Measurements from ENCODE around the gene SQSTM1. TPM values are rescaled to one million over a fixed set of nuclear protein-coding genes. Genes with fewer than 3 reads are reported as not detected.
A peak's percentile ranks its signal among the peaks of the same experiment; 100 is the strongest.

The SQSTM1 gene
- total and polyA plus RNA-seq, 4 donors = 127 to 330 (median 256) TPM

DNA sequence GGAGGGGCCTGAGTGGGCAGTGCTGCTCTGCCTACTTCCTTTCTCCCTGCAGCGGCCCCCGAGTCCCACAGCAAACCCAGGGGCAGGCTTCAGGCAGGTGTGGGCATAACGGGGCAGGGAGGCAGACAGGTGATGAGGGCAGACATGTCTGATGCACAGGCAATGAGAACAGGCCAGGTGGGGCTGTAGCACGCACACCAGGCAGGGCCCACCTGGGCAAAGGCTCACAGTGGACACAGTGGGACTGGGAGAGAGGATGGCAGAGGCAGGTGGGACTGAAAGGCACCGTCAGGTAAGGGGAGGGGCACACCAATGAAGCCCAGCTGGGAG lies 21.1 kb upstream of the SQSTM1 start:
- Histone ChIP-seq H3K36me3 (ENCODE audit: control insufficient read depth in 4 of 4, insufficient read depth in 3 of 4, low read depth in 1 of 4, low read length in 3 of 4) (peaks cover 19 to 31% (median 25%) of the 10 kb centered on the region in 4 donors), H3K4me3 (ENCODE audit: low read depth in 1 of 3, low read length in 3 of 3) (no peak overlapping the region), H3K27me3 (ENCODE audit: control insufficient read depth in 4 of 4, insufficient read depth in 4 of 4, low read length in 3 of 4) (no peaks in the 10 kb centered on the region), H3K9ac (ENCODE audit: low read depth in 1 of 2, low read length in 2 of 2) (no peak overlapping the region), H3K27ac (ENCODE audit: low read depth in 1 of 2, low read length in 2 of 2) (no peak overlapping the region), H3K4me1 (ENCODE audit: control insufficient read depth in 4 of 4, insufficient read depth in 4 of 4, low read length in 3 of 4) (peaks cover 20 to 57% (median 37%) of the 10 kb centered on the region in 4 donors), H3K9me3 (ENCODE audit: control insufficient read depth in 4 of 4, low read length in 3 of 4) (no peaks in the 10 kb centered on the region)
- TF ChIP-seq RAD21 (IDR thresholded peaks at IDR 0.05) (no peak), JUND (IDR thresholded peaks at IDR 0.05) (no peak), FOXA1 (IDR thresholded peaks at IDR 0.05) (no peak), YY1 (IDR thresholded peaks at IDR 0.05) (no peak), HNF4A (conservative IDR thresholded peaks at IDR 0.05) (no peak), GABPA (IDR thresholded peaks at IDR 0.05 in 1 of 2, conservative IDR thresholded peaks at IDR 0.05 in 1 of 2) (no peak), RXRA (IDR thresholded peaks at IDR 0.05) (no peak), EGR1 (IDR thresholded peaks at IDR 0.05; ENCODE audit: low read depth in 2 of 2) (no peak), FOXA2 (IDR thresholded peaks at IDR 0.05) (no peak)
- TF ChIP-seq, protein P1, sequence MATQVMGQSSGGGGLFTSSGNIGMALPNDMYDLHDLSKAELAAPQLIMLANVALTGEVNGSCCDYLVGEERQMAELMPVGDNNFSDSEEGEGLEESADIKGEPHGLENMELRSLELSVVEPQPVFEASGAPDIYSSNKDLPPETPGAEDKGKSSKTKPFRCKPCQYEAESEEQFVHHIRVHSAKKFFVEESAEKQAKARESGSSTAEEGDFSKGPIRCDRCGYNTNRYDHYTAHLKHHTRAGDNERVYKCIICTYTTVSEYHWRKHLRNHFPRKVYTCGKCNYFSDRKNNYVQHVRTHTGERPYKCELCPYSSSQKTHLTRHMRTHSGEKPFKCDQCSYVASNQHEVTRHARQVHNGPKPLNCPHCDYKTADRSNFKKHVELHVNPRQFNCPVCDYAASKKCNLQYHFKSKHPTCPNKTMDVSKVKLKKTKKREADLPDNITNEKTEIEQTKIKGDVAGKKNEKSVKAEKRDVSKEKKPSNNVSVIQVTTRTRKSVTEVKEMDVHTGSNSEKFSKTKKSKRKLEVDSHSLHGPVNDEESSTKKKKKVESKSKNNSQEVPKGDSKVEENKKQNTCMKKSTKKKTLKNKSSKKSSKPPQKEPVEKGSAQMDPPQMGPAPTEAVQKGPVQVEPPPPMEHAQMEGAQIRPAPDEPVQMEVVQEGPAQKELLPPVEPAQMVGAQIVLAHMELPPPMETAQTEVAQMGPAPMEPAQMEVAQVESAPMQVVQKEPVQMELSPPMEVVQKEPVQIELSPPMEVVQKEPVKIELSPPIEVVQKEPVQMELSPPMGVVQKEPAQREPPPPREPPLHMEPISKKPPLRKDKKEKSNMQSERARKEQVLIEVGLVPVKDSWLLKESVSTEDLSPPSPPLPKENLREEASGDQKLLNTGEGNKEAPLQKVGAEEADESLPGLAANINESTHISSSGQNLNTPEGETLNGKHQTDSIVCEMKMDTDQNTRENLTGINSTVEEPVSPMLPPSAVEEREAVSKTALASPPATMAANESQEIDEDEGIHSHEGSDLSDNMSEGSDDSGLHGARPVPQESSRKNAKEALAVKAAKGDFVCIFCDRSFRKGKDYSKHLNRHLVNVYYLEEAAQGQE (IDR thresholded peaks at IDR 0.05) = no peak
- TF ChIP-seq, protein P2, sequence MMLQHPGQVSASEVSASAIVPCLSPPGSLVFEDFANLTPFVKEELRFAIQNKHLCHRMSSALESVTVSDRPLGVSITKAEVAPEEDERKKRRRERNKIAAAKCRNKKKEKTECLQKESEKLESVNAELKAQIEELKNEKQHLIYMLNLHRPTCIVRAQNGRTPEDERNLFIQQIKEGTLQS (IDR thresholded peaks at IDR 0.05) = no peak
- 92% methylated on average over 5 of the region's 5 CpGs for WGBS
- no peak for DNase-seq (ENCODE audit: low spot score)

DNA sequence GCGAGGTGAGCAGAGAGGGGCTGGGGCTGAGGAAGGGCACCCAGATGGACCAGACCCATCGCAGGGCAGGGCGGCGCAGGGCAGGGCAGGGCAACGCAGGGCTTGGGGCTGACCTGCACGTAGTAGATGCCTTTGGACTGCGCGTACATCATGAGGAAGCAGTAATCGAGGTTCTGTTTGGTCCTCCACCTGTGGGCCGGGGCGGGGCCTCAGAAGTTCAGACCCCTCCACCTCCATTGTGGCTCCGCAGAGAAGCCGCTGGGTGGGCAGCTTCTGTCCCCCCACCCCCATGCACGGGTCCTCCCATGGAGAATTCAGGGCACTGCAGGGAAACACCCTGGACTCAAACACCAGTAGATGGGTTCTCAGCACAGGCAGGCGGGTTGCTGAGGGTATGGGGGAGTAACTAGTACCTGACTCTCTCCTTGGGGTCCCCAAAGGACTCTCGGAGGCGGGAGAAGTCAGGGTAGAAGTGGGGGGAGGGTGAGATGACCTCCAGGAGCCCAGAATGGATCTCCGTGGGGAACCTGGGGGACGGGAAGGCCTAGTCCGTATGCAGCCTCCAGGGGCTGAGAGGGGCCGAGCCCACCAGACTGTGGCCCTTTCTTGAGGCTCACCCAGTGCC lies 20.5 kb upstream of the SQSTM1 start:
- Histone ChIP-seq H3K9ac (ENCODE audit: low read depth in 1 of 2, low read length in 2 of 2) (no peak overlapping the region), H3K9me3 (ENCODE audit: control insufficient read depth in 4 of 4, low read length in 3 of 4) (no peaks in the 10 kb centered on the region), H3K36me3 (ENCODE audit: control insufficient read depth in 4 of 4, insufficient read depth in 3 of 4, low read depth in 1 of 4, low read length in 3 of 4) (peaks cover 19 to 31% (median 25%) of the 10 kb centered on the region in 4 donors), H3K4me1 (ENCODE audit: control insufficient read depth in 4 of 4, insufficient read depth in 4 of 4, low read length in 3 of 4) (peaks cover 21 to 57% (median 38%) of the 10 kb centered on the region in 4 donors), H3K27ac (ENCODE audit: low read depth in 1 of 2, low read length in 2 of 2) (no peak overlapping the region), H3K27me3 (ENCODE audit: control insufficient read depth in 4 of 4, insufficient read depth in 4 of 4, low read length in 3 of 4) (no peaks in the 10 kb centered on the region), H3K4me3 (ENCODE audit: low read depth in 1 of 3, low read length in 3 of 3) (no peak overlapping the region)
- 93% methylated on average over 21 of the region's 21 CpGs for WGBS
- TF ChIP-seq FOXA2 (IDR thresholded peaks at IDR 0.05) (no peak), EGR1 (IDR thresholded peaks at IDR 0.05; ENCODE audit: low read depth in 2 of 2) (no peak), SP1 (IDR thresholded peaks at IDR 0.05) (no peak), HNF4A (conservative IDR thresholded peaks at IDR 0.05) (no peak)
- TF ChIP-seq, protein P3, sequence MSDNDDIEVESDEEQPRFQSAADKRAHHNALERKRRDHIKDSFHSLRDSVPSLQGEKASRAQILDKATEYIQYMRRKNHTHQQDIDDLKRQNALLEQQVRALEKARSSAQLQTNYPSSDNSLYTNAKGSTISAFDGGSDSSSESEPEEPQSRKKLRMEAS (IDR thresholded peaks at IDR 0.05) = no peak
- no peak for DNase-seq (ENCODE audit: low spot score)

DNA sequence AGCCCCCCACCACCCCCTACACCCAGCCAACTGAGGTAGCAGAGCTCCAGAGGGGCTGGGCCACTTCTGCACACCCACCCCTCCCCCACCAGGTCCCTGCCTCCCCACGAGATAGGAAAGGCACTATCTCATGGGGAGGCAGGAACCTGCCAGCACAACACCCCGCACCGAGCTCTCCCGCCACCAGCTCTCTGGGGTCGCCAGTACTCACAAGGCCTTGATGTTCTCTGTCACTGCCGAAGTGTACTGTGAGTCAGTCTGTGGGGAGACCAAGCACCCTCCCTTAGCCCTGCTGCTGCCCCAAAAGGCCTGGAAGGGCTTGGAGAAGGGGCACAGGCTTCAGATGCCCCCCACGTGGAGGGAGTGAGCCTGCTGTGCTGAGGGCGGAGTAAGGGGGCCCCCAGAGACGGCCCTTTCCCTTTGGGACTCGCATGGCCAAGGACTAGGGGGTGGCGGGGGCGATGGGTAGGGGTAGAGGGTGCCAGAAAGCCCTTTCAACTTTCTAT lies 20.0 kb upstream of the SQSTM1 start:
- peaks cover 18 to 54% (median 35%) of the 10 kb centered on the region in 4 donors for H3K4me1 ChIP-seq (ENCODE audit: control insufficient read depth in 4 of 4, insufficient read depth in 4 of 4, low read length in 3 of 4)
- no peak for DNase-seq (ENCODE audit: low spot score)
- TF ChIP-seq FOXA1 (IDR thresholded peaks at IDR 0.05) (no peak), HNF4G (IDR thresholded peaks at IDR 0.05) (no peak)
- TF ChIP-seq, protein P4, sequence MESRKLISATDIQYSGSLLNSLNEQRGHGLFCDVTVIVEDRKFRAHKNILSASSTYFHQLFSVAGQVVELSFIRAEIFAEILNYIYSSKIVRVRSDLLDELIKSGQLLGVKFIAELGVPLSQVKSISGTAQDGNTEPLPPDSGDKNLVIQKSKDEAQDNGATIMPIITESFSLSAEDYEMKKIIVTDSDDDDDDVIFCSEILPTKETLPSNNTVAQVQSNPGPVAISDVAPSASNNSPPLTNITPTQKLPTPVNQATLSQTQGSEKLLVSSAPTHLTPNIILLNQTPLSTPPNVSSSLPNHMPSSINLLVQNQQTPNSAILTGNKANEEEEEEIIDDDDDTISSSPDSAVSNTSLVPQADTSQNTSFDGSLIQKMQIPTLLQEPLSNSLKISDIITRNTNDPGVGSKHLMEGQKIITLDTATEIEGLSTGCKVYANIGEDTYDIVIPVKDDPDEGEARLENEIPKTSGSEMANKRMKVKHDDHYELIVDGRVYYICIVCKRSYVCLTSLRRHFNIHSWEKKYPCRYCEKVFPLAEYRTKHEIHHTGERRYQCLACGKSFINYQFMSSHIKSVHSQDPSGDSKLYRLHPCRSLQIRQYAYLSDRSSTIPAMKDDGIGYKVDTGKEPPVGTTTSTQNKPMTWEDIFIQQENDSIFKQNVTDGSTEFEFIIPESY (IDR thresholded peaks at IDR 0.05) = no peak
- TF ChIP-seq, protein P3 (IDR thresholded peaks at IDR 0.05) = no peak
- peaks cover 19 to 31% (median 25%) of the 10 kb centered on the region in 4 donors for H3K36me3 ChIP-seq (ENCODE audit: control insufficient read depth in 4 of 4, insufficient read depth in 3 of 4, low read depth in 1 of 4, low read length in 3 of 4)
- WGBS = 73% methylated on average over 12 of the region's 12 CpGs
- H3K9me3 ChIP-seq (ENCODE audit: control insufficient read depth in 4 of 4, low read length in 3 of 4) = no peaks in the 10 kb centered on the region
- no peak overlapping the region for H3K4me3 ChIP-seq (ENCODE audit: low read depth in 1 of 3, low read length in 3 of 3)
- H3K9ac ChIP-seq (ENCODE audit: low read depth in 1 of 2, low read length in 2 of 2) = no peak overlapping the region
- no peaks in the 10 kb centered on the region for H3K27me3 ChIP-seq (ENCODE audit: control insufficient read depth in 4 of 4, insufficient read depth in 4 of 4, low read length in 3 of 4)
- H3K27ac ChIP-seq (ENCODE audit: low read depth in 1 of 2, low read length in 2 of 2) = peak overlapping the region in 1 of 2 donors; percentile 25

Data from liver (tissue), 9 donors.